ENCODE measurements around the gene FBXW7. TPM values are rescaled to one million over a fixed set of nuclear protein-coding genes. Genes with fewer than 3 reads are reported as not detected.
"Not testable (repeated sequence)": the region's sequence is repeated elsewhere in the genome, so short reads cannot be mapped to it uniquely, and the experiment has no call there.

FBXW7 gene
- total and polyA plus RNA-seq, 4 donors = 6.5 to 62.7 (median 32.5) TPM

GRCh38 chr4:152556834-152557233 is 20.9 kb upstream of the FBXW7 start:
- Histone ChIP-seq H3K4me1 (ENCODE audit: control insufficient read depth in 1 of 2, insufficient read depth in 2 of 2, low read length in 2 of 2) (no peaks in the 10 kb centered on the region), H3K27me3 (ENCODE audit: control insufficient read depth in 1 of 2, insufficient read depth in 2 of 2, low read length in 1 of 2) (no peaks in the 10 kb centered on the region), H3K4me3 (ENCODE audit: low read length in 2 of 2) (no peak overlapping the region), H3K27ac (ENCODE audit: low read depth in 1 of 2, low read length in 2 of 2) (no peak overlapping the region), H3K9me3 (ENCODE audit: control insufficient read depth, low read length) (no peaks in the 10 kb centered on the region), H3K36me3 (ENCODE audit: control insufficient read depth in 1 of 2, insufficient read depth in 2 of 2, low read length in 1 of 2) (no peaks in the 10 kb centered on the region)
- 68 to 73% methylated on average over 3 of the region's 3 CpGs for WGBS, 2 donors
- ATAC-seq (ENCODE audit: low FRiP score) = no peak
- intact Hi-C loops (cut with DNase I) = no loop called here
- no peak for DNase-seq

DNA sequence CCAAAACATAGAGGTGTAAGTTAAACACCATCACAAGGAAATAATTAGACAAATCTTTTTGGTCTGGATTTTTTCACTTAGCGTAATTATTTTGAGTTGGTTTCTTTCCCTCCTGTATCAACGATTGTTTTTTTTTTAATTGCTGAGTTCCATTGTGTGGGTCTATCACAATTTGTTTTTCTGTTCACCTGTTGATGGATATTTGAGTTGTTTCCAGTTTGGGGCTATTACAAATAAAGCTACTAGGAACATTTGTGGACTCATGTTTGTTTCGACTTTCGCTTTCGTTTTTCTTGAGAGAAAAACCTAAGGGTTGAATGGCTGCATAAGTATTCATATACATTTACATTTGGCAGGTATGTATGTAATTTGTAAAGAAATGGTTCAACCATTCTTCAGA is 20.4 kb upstream of the FBXW7 start:
- no peak overlapping the region for H3K27ac ChIP-seq (ENCODE audit: low read depth in 1 of 2, low read length in 2 of 2)
- H3K4me1 ChIP-seq (ENCODE audit: control insufficient read depth in 1 of 2, insufficient read depth in 2 of 2, low read length in 2 of 2) = no peaks in the 10 kb centered on the region
- intact Hi-C loops (cut with DNase I) = no loop called here
- no peak for DNase-seq
- no peaks in the 10 kb centered on the region for H3K9me3 ChIP-seq (ENCODE audit: control insufficient read depth, low read length)
- no peaks in the 10 kb centered on the region for H3K36me3 ChIP-seq (ENCODE audit: control insufficient read depth in 1 of 2, insufficient read depth in 2 of 2, low read length in 1 of 2)
- H3K27me3 ChIP-seq (ENCODE audit: control insufficient read depth in 1 of 2, insufficient read depth in 2 of 2, low read length in 1 of 2) = no peaks in the 10 kb centered on the region
- 89 to 90% methylated on average over 5 of the region's 5 CpGs for WGBS, 2 donors
- ATAC-seq (ENCODE audit: low FRiP score) = no peak
- no peak overlapping the region for H3K4me3 ChIP-seq (ENCODE audit: low read length in 2 of 2)

- no peak for DNase-seq
- H3K27ac ChIP-seq (ENCODE audit: low read depth in 1 of 2, low read length in 2 of 2) = no peak overlapping the region
Measured at GRCh38 chr4:152554742-152555141, 18.9 kb upstream of the FBXW7 start.

DNA sequence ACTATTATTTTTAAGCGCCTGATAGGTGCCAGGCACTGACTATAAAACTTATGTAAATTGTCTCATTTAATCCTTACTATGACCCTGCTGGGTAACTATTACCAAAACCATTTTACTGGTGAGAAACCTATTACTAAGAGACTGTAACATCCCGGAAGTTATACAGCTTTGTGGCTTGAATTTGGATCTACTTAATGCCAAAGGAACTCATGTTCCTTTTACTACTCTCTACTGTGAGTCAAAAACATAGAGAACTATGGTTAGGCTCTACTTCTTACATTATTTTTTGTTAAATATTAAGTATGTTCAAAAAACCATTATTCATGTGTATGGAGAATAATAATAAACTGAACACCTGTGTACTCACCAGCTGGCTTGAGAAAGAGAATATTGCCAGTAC is 14.8 kb upstream of the FBXW7 start:
- H3K27ac ChIP-seq (ENCODE audit: low read depth in 1 of 2, low read length in 2 of 2); H3K36me3 ChIP-seq (ENCODE audit: control insufficient read depth in 1 of 2, insufficient read depth in 2 of 2, low read length in 1 of 2); H3K9me3 ChIP-seq (ENCODE audit: control insufficient read depth, low read length); H3K27me3 ChIP-seq (ENCODE audit: control insufficient read depth in 1 of 2, insufficient read depth in 2 of 2, low read length in 1 of 2); H3K4me3 ChIP-seq (ENCODE audit: low read length in 2 of 2); intact Hi-C loops (cut with DNase I); ATAC-seq (ENCODE audit: low FRiP score); DNase-seq; H3K4me1 ChIP-seq (ENCODE audit: control insufficient read depth in 1 of 2, insufficient read depth in 2 of 2, low read length in 2 of 2): not testable (repeated sequence)
- 79 to 90% methylated on average over 2 of the region's 2 CpGs for WGBS, 2 donors

More at GRCh38 chr4:152554742-152555141, 18.9 kb upstream of the FBXW7 start:
- no peak for ATAC-seq (ENCODE audit: low FRiP score)
- Histone ChIP-seq H3K9me3 (ENCODE audit: control insufficient read depth, low read length) (no peaks in the 10 kb centered on the region), H3K27me3 (ENCODE audit: control insufficient read depth in 1 of 2, insufficient read depth in 2 of 2, low read length in 1 of 2) (no peaks in the 10 kb centered on the region), H3K4me3 (ENCODE audit: low read length in 2 of 2) (no peak overlapping the region), H3K36me3 (ENCODE audit: control insufficient read depth in 1 of 2, insufficient read depth in 2 of 2, low read length in 1 of 2) (no peaks in the 10 kb centered on the region), H3K4me1 (ENCODE audit: control insufficient read depth in 1 of 2, insufficient read depth in 2 of 2, low read length in 2 of 2) (no peaks in the 10 kb centered on the region)
- 86 to 87% methylated on average over 2 of the region's 2 CpGs for WGBS, 2 donors
- intact Hi-C loops (cut with DNase I) = no loop called here

DNA sequence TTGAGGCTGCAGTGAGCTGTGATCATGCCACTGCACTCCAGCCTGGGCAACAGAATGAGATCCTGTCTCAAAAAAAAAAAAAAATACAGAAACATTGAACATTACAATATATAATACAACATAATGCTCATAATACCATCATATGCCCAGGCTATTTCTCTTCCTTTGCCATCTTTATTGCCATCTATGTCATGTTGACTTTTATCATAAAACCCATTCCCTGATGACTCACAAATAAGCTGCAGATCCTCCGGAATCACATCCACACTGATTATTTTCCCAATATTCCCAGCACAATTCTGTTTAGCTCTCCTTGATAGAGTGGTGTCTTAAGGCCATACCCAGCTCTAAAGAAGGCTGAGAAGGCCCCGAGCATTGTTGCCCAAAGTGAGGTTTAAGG is 9.2 kb upstream of the FBXW7 start:
- no peaks in the 10 kb centered on the region for H3K36me3 ChIP-seq (ENCODE audit: control insufficient read depth in 1 of 2, insufficient read depth in 2 of 2, low read length in 1 of 2)
- WGBS, 2 donors = 82 to 87% methylated on average over 2 of the region's 2 CpGs
- no peak overlapping the region for H3K27ac ChIP-seq (ENCODE audit: low read depth in 1 of 2, low read length in 2 of 2)
- H3K4me3 ChIP-seq (ENCODE audit: low read length in 2 of 2) = no peak overlapping the region
- H3K4me1 ChIP-seq (ENCODE audit: control insufficient read depth in 1 of 2, insufficient read depth in 2 of 2, low read length in 2 of 2) = no peaks in the 10 kb centered on the region
- ATAC-seq (ENCODE audit: low FRiP score) = no peak
- no peaks in the 10 kb centered on the region for H3K9me3 ChIP-seq (ENCODE audit: control insufficient read depth, low read length)
- DNase-seq = no peak
- intact Hi-C loops (cut with DNase I) = no loop called here
- no peaks in the 10 kb centered on the region for H3K27me3 ChIP-seq (ENCODE audit: control insufficient read depth in 1 of 2, insufficient read depth in 2 of 2, low read length in 1 of 2)

- intact Hi-C loops (cut with DNase I); H3K27ac ChIP-seq (ENCODE audit: low read depth in 1 of 2, low read length in 2 of 2); H3K36me3 ChIP-seq (ENCODE audit: control insufficient read depth in 1 of 2, insufficient read depth in 2 of 2, low read length in 1 of 2); ATAC-seq (ENCODE audit: low FRiP score); H3K27me3 ChIP-seq (ENCODE audit: control insufficient read depth in 1 of 2, insufficient read depth in 2 of 2, low read length in 1 of 2); H3K4me3 ChIP-seq (ENCODE audit: low read length in 2 of 2); H3K4me1 ChIP-seq (ENCODE audit: control insufficient read depth in 1 of 2, insufficient read depth in 2 of 2, low read length in 2 of 2); DNase-seq; H3K9me3 ChIP-seq (ENCODE audit: control insufficient read depth, low read length): not testable (repeated sequence)
- WGBS, 2 donors = 95 to 96% methylated on average over 8 of the region's 8 CpGs
Measured at GRCh38 chr4:152544533-152544932, 8.6 kb upstream of the FBXW7 start.

GRCh38 chr4:152540941-152541340 is 5.0 kb upstream of the FBXW7 start:
- no peak for DNase-seq
- H3K9me3 ChIP-seq (ENCODE audit: control insufficient read depth, low read length) = no peaks in the 10 kb centered on the region
- H3K27me3 ChIP-seq (ENCODE audit: control insufficient read depth in 1 of 2, insufficient read depth in 2 of 2, low read length in 1 of 2) = no peaks in the 10 kb centered on the region
- H3K27ac ChIP-seq (ENCODE audit: low read depth in 1 of 2, low read length in 2 of 2) = no peak overlapping the region
- 93 to 95% methylated on average over 13 of the region's 13 CpGs for WGBS, 2 donors
- no peak overlapping the region for H3K4me3 ChIP-seq (ENCODE audit: low read length in 2 of 2)
- intact Hi-C loops (cut with DNase I) = no loop called here
- H3K36me3 ChIP-seq (ENCODE audit: control insufficient read depth in 1 of 2, insufficient read depth in 2 of 2, low read length in 1 of 2) = peaks cover 0 to 3% of the 10 kb centered on the region in 2 donors
- H3K4me1 ChIP-seq (ENCODE audit: control insufficient read depth in 1 of 2, insufficient read depth in 2 of 2, low read length in 2 of 2) = no peaks in the 10 kb centered on the region
- ATAC-seq (ENCODE audit: low FRiP score) = no peak

DNA sequence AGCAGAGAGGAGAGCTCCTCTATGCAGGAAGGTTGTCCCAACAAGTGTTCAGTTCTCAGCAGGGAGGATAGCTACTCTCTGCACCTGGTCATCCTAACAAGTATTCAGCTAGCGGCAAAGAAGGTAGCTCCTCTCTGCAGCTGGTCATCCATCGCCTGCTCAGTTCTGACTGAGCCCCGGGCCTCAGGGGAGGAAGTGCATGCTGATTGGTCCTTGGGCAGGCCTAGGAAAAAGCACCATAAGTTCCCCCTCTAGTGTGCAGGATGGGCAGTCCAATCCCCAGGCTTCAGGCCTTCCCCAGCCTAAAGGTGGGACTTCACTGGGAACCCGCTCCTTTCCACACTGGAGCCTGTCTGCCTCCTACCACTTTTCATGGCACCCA is 4.4 kb upstream of the FBXW7 start:
- ATAC-seq (ENCODE audit: low FRiP score) = no peak
- Histone ChIP-seq H3K4me1 (ENCODE audit: control insufficient read depth in 1 of 2, insufficient read depth in 2 of 2, low read length in 2 of 2) (no peaks in the 10 kb centered on the region), H3K27me3 (ENCODE audit: control insufficient read depth in 1 of 2, insufficient read depth in 2 of 2, low read length in 1 of 2) (no peaks in the 10 kb centered on the region), H3K4me3 (ENCODE audit: low read length in 2 of 2) (no peak overlapping the region), H3K27ac (ENCODE audit: low read depth in 1 of 2, low read length in 2 of 2) (no peak overlapping the region), H3K36me3 (ENCODE audit: control insufficient read depth in 1 of 2, insufficient read depth in 2 of 2, low read length in 1 of 2) (peaks cover 0 to 3% of the 10 kb centered on the region in 2 donors), H3K9me3 (ENCODE audit: control insufficient read depth, low read length) (no peaks in the 10 kb centered on the region)
- 92 to 93% methylated on average over 4 of the region's 4 CpGs for WGBS, 2 donors
- no peak for DNase-seq
- intact Hi-C loops (cut with DNase I) = no loop called here

GRCh38 chr4:152539556-152540292 is 3.8 kb upstream of the FBXW7 start:
- intact Hi-C loops (cut with DNase I) = loop anchor here (5.0 to 10.0 kb wide), 2 partner anchors 235 to 238 kb away; partner anchors contain the start of genes ARFIP1 (in 2 of the 2) and TIGD4 (in 2 of the 2)
- ATAC-seq (ENCODE audit: low FRiP score) = no peak
- H3K27me3 ChIP-seq (ENCODE audit: control insufficient read depth in 1 of 2, insufficient read depth in 2 of 2, low read length in 1 of 2) = no peaks in the 10 kb centered on the region
- H3K4me1 ChIP-seq (ENCODE audit: control insufficient read depth in 1 of 2, insufficient read depth in 2 of 2, low read length in 2 of 2) = no peaks in the 10 kb centered on the region
- H3K4me3 ChIP-seq (ENCODE audit: low read length in 2 of 2) = no peak overlapping the region
- no peak for DNase-seq
- H3K36me3 ChIP-seq (ENCODE audit: control insufficient read depth in 1 of 2, insufficient read depth in 2 of 2, low read length in 1 of 2) = peaks cover 0 to 3% of the 10 kb centered on the region in 2 donors
- 94 to 97% methylated on average over 16 of the region's 16 CpGs for WGBS, 2 donors
- H3K9me3 ChIP-seq (ENCODE audit: control insufficient read depth, low read length) = no peaks in the 10 kb centered on the region
- no peak overlapping the region for H3K27ac ChIP-seq (ENCODE audit: low read depth in 1 of 2, low read length in 2 of 2)

Measured in aorta (tissue), 5 donors.